Right atrium auricular region (tissue), 2 donors: ENCODE measurements around the gene ZNF37A. TPM values are rescaled to one million over a fixed set of nuclear protein-coding genes. Genes with fewer than 3 reads are reported as not detected.

Experiments
- DNase-seq: peaks from one replicate; pipeline ENCODE4 v3.0.0-alpha.2; 2019; ENCODE audit warnings: low spot score
- H3K27ac ChIP-seq, 2 donors: fragments of 200-600 bp; sonication (generic); 1 replicate in 1 of 2; 2 replicates in 1 of 2; pipeline ENCODE4 v1.5.1; 2016 to 2019
- H3K27me3 ChIP-seq, 2 donors: fragments of 200-600 bp; sonication (generic); one replicate each; pipeline versions ENCODE4 v1.5.1 to v1.6.0; 2017 to 2019
- H3K36me3 ChIP-seq: fragments of 200-600 bp; sonication (generic); one replicate; pipeline ENCODE4 v1.5.1; 2016
- H3K4me1 ChIP-seq, 2 donors: fragments of 200-600 bp; sonication (generic); one replicate each; pipeline versions ENCODE4 v1.5.1 to v1.6.0; 2017 to 2019
- H3K4me3 ChIP-seq, 2 donors: fragments of 200-600 bp; sonication (generic); 1 replicate in 1 of 2; 2 replicates in 1 of 2; pipeline ENCODE4 v1.5.1; 2017 to 2019; ENCODE audit warnings: mild to moderate bottlenecking in 1 of 2, moderate library complexity in 1 of 2
- H3K9me3 ChIP-seq, 2 donors: fragments of 200-600 bp; sonication (generic); one replicate each; pipeline ENCODE4 v1.5.1; 2019
- CTCF ChIP-seq, 2 donors: fragments of 200-600 bp; sonication (generic); IDR thresholded peaks; one replicate each; pipeline ENCODE4 v1.5.1; 2019; ENCODE audit warnings: antibody characterized with exemption in 2 of 2
- total RNA-seq, 2 donors: library from RNA; depleted of rRNA; stranded (reverse); fragments of >200 nt; gene quantifications; one replicate each; pipeline ENCODE4 v1.1.0, GENCODE V29; 2016

The ZNF37A gene
- total RNA-seq, 2 donors from 2014 or later = 6.2 to 9.1 TPM

- Histone ChIP-seq H3K4me1 (no peaks in the 10 kb centered on the region), H3K27me3 (no peaks in the 10 kb centered on the region), H3K27ac (no peak overlapping the region), H3K36me3 (peaks cover 62% of the 10 kb centered on the region), H3K4me3 (no peak overlapping the region), H3K9me3 (peaks cover 0 to 66% of the 10 kb centered on the region in 2 donors)
- no peak for DNase-seq
- TF ChIP-seq CTCF (IDR thresholded peaks at IDR 0.05) = no peak
Observed at GRCh38 chr10:38102880-38103279, 8.7 kb downstream of the ZNF37A start.

- TF ChIP-seq CTCF (IDR thresholded peaks at IDR 0.05) = no peak
- Histone ChIP-seq H3K9me3 (peaks cover 0 to 74% of the 10 kb centered on the region in 2 donors), H3K27ac (no peak overlapping the region), H3K36me3 (peaks cover 56% of the 10 kb centered on the region), H3K4me3 (no peak overlapping the region), H3K4me1 (no peaks in the 10 kb centered on the region), H3K27me3 (no peaks in the 10 kb centered on the region)
- DNase-seq = no peak
Observed at GRCh38 chr10:38103756-38104155, 9.6 kb downstream of the ZNF37A start.

- TF ChIP-seq CTCF (IDR thresholded peaks at IDR 0.05) = no peak
- Histone ChIP-seq H3K36me3 (peaks cover 44% of the 10 kb centered on the region), H3K27me3 (no peaks in the 10 kb centered on the region), H3K4me3 (no peak overlapping the region), H3K9me3 (peaks cover 7 to 100% of the 10 kb centered on the region in 2 donors), H3K27ac (no peak overlapping the region), H3K4me1 (no peaks in the 10 kb centered on the region)
- no peak for DNase-seq
Observed at GRCh38 chr10:38112159-38112558, 18.0 kb downstream of the ZNF37A start.

GRCh38 chr10:38118072-38118807 lies 24.1 kb downstream of the ZNF37A start:
- H3K4me3 ChIP-seq = no peak overlapping the region
- H3K27ac ChIP-seq = no peak overlapping the region
- no peak for TF ChIP-seq CTCF (IDR thresholded peaks at IDR 0.05)
- no peaks in the 10 kb centered on the region for H3K27me3 ChIP-seq
- DNase-seq = no peak
- peaks cover 61 to 100% of the 10 kb centered on the region in 2 donors for H3K9me3 ChIP-seq
- peaks cover 59% of the 10 kb centered on the region for H3K36me3 ChIP-seq
- H3K4me1 ChIP-seq = no peaks in the 10 kb centered on the region

- Histone ChIP-seq H3K36me3 (peaks cover 51% of the 10 kb centered on the region), H3K27ac (no peak overlapping the region), H3K4me1 (no peaks in the 10 kb centered on the region), H3K9me3 (peaks cover 61 to 100% of the 10 kb centered on the region in 2 donors), H3K4me3 (no peak overlapping the region), H3K27me3 (no peaks in the 10 kb centered on the region)
- no peak for TF ChIP-seq CTCF (IDR thresholded peaks at IDR 0.05)
- DNase-seq = no peak
Observed at GRCh38 chr10:38119038-38119437, 24.9 kb downstream of the ZNF37A start.

- H3K36me3 ChIP-seq = no peaks in the 10 kb centered on the region
- no peak for TF ChIP-seq CTCF (IDR thresholded peaks at IDR 0.05)
- no peaks in the 10 kb centered on the region for H3K4me1 ChIP-seq
- H3K9me3 ChIP-seq = peaks cover 10 to 67% of the 10 kb centered on the region in 2 donors
- DNase-seq = no peak
- no peak overlapping the region for H3K4me3 ChIP-seq
- no peaks in the 10 kb centered on the region for H3K27me3 ChIP-seq
- H3K27ac ChIP-seq = no peak overlapping the region
Observed at GRCh38 chr10:38127812-38128211, 33.7 kb downstream of the ZNF37A start.
